HEK293 (cell line): Measurements from ENCODE around the gene SOX13.

Source experiments
- IKZF3 ChIP-seq: fragments of 450-650 bp; IDR thresholded peaks from 2 replicates; pipeline ENCODE4 v1.5.0; 2018; ENCODE audit warnings: missing biosample characterization, mild to moderate bottlenecking, missing genetic modification characterization, moderate library complexity
- OVOL3 ChIP-seq: fragments of 450-650 bp; formaldehyde crosslinking; IDR thresholded peaks from 2 replicates; pipeline ENCODE4 v1.5.1; 2016; ENCODE audit warnings: missing biosample characterization, missing genetic modification characterization
- SETDB1 ChIP-seq: IDR thresholded peaks from one replicate; pipeline ENCODE4 v1.6.1; 2017; ENCODE audit warnings: mild to moderate bottlenecking, low read length, moderate library complexity, mixed read lengths; ENCODE audit not compliant: insufficient read length
- TRIM28 ChIP-seq: IDR thresholded peaks from 2 replicates; pipeline ENCODE4 v1.6.1; 2011; ENCODE audit warnings: low read length, control low read depth, borderline replicate concordance
- ZNF221 ChIP-seq: fragments of 450-650 bp; formaldehyde crosslinking; IDR thresholded peaks from 2 replicates; pipeline ENCODE4 v1.5.1; 2017; ENCODE audit warnings: missing biosample characterization, missing genetic modification characterization, borderline replicate concordance
- ZNF24 ChIP-seq: fragments of 450-650 bp; formaldehyde crosslinking; IDR thresholded peaks from 2 replicates; pipeline ENCODE4 v1.5.1; 2016; ENCODE audit warnings: missing biosample characterization, missing genetic modification characterization
- ZNF248 ChIP-seq: fragments of 450-650 bp; formaldehyde crosslinking; IDR thresholded peaks from 2 replicates; pipeline ENCODE4 v1.5.1; 2017; ENCODE audit warnings: missing biosample characterization, missing genetic modification characterization
- ZNF324 ChIP-seq: fragments of 450-650 bp; formaldehyde crosslinking; IDR thresholded peaks from 2 replicates; pipeline ENCODE4 v1.5.1; 2016; ENCODE audit warnings: missing biosample characterization, missing genetic modification characterization
- ZNF366 ChIP-seq: fragments of 450-650 bp; formaldehyde crosslinking; conservative IDR thresholded peaks from 2 replicates; pipeline ENCODE4 v1.5.1; 2016; ENCODE audit warnings: missing biosample characterization, missing genetic modification characterization
- ZNF530 ChIP-seq: fragments of 450-650 bp; formaldehyde crosslinking; IDR thresholded peaks from 2 replicates; pipeline ENCODE4 v1.5.1; 2016; ENCODE audit warnings: low read depth, missing biosample characterization, missing genetic modification characterization
- ZNF629 ChIP-seq: fragments of 450-650 bp; formaldehyde crosslinking; IDR thresholded peaks from 2 replicates; pipeline ENCODE4 v1.5.1; 2017; ENCODE audit warnings: missing biosample characterization, missing genetic modification characterization
- ZNF701 ChIP-seq: fragments of 450-650 bp; formaldehyde crosslinking; IDR thresholded peaks from 2 replicates; pipeline ENCODE4 v1.5.1; 2016; ENCODE audit warnings: missing biosample characterization, missing genetic modification characterization
- ZNF843 ChIP-seq: fragments of 450-650 bp; formaldehyde crosslinking; IDR thresholded peaks from 2 replicates; pipeline ENCODE4 v1.5.1; 2016; ENCODE audit warnings: missing biosample characterization, missing genetic modification characterization
- ZSCAN30 ChIP-seq: fragments of 450-650 bp; IDR thresholded peaks from 2 replicates; pipeline ENCODE4 v1.5.1; 2018; ENCODE audit warnings: missing biosample characterization, mild to moderate bottlenecking, missing genetic modification characterization, moderate library complexity
- TF ChIP-seq, protein P1 (sequence below): fragments of 450-650 bp; formaldehyde crosslinking; IDR thresholded peaks from 2 replicates; pipeline ENCODE4 v1.5.0; 2017; ENCODE audit warnings: missing biosample characterization, missing genetic modification characterization, borderline replicate concordance
- TF ChIP-seq, protein P2 (sequence below): fragments of 450-650 bp; formaldehyde crosslinking; IDR thresholded peaks from 2 replicates; pipeline ENCODE4 v1.5.1; 2016; ENCODE audit warnings: missing biosample characterization, missing genetic modification characterization
- TF ChIP-seq, protein P3 (sequence below): fragments of 450-650 bp; formaldehyde crosslinking; IDR thresholded peaks from 2 replicates; pipeline ENCODE4 v1.5.1; 2016; ENCODE audit warnings: missing biosample characterization, missing genetic modification characterization
- TF ChIP-seq, protein P4 (sequence below): fragments of 450-650 bp; formaldehyde crosslinking; IDR thresholded peaks from 2 replicates; pipeline ENCODE4 v1.5.1; 2016; ENCODE audit warnings: missing biosample characterization, missing genetic modification characterization

SOX13 gene

DNA sequence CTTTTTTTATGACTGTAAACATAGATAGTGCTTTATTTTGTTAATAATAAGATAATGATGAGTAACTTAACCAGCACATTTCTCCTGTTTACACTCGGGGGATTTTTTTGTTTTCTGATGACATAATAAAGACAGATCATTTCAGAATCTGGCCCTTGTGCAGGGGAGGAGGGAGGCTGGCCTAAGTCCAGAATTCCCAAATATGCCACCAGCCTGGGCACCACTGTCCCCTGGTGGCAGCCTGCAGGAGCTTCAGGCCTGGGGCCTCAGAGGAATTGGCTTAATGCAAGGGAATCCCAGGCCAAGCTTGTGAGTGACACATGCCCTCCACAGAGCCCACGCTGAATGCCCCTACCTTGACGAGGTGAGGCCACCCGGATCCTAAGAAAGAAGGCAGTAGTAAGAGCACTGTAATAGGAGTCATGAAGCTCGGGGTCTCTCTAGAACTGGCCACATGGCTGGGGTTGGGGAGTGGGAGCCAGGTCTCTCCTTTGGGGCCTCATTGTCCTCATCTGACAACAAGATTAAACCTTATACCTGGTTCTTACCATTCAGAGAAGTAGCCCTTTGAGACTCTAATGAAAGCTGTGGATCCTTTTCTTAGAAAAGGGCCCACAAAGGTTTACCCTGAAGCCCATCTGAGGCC lies 54.8 kb downstream of the SOX13 start (continued):
- TF ChIP-seq SETDB1 (no peak), ZNF324 (tag by site-specific recombination) (0 out of 2 replicates have a peak, but pooled peaks have one; percentile 26), IKZF3 (peak; percentile 84; the same call in 1 of the 2 replicates), ZNF629 (tag by site-specific recombination) (peak; percentile 81), ZNF701 (tag by site-specific recombination) (no peak), ZNF221 (tag by site-specific recombination) (no peak), ZSCAN30 (tag by site-specific recombination) (peak; percentile 47; the same call in 1 of the 2 replicates), ZNF366 (peak; percentile 56), TRIM28 (no peak), ZNF843 (tag by site-specific recombination) (no peak), ZNF24 (tag by site-specific recombination) (0 out of 2 replicates have a peak, but pooled peaks have one; percentile 41), ZNF248 (no peak), OVOL3 (tag by site-specific recombination) (no peak), ZNF530 (tag by site-specific recombination) (no peak)
- TF ChIP-seq, protein P1, sequence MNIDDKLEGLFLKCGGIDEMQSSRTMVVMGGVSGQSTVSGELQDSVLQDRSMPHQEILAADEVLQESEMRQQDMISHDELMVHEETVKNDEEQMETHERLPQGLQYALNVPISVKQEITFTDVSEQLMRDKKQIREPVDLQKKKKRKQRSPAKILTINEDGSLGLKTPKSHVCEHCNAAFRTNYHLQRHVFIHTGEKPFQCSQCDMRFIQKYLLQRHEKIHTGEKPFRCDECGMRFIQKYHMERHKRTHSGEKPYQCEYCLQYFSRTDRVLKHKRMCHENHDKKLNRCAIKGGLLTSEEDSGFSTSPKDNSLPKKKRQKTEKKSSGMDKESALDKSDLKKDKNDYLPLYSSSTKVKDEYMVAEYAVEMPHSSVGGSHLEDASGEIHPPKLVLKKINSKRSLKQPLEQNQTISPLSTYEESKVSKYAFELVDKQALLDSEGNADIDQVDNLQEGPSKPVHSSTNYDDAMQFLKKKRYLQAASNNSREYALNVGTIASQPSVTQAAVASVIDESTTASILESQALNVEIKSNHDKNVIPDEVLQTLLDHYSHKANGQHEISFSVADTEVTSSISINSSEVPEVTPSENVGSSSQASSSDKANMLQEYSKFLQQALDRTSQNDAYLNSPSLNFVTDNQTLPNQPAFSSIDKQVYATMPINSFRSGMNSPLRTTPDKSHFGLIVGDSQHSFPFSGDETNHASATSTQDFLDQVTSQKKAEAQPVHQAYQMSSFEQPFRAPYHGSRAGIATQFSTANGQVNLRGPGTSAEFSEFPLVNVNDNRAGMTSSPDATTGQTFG (tag by site-specific recombination) = no peak
- TF ChIP-seq, protein P2, sequence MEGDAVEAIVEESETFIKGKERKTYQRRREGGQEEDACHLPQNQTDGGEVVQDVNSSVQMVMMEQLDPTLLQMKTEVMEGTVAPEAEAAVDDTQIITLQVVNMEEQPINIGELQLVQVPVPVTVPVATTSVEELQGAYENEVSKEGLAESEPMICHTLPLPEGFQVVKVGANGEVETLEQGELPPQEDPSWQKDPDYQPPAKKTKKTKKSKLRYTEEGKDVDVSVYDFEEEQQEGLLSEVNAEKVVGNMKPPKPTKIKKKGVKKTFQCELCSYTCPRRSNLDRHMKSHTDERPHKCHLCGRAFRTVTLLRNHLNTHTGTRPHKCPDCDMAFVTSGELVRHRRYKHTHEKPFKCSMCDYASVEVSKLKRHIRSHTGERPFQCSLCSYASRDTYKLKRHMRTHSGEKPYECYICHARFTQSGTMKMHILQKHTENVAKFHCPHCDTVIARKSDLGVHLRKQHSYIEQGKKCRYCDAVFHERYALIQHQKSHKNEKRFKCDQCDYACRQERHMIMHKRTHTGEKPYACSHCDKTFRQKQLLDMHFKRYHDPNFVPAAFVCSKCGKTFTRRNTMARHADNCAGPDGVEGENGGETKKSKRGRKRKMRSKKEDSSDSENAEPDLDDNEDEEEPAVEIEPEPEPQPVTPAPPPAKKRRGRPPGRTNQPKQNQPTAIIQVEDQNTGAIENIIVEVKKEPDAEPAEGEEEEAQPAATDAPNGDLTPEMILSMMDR = peak; percentile 76
- TF ChIP-seq, protein P3, sequence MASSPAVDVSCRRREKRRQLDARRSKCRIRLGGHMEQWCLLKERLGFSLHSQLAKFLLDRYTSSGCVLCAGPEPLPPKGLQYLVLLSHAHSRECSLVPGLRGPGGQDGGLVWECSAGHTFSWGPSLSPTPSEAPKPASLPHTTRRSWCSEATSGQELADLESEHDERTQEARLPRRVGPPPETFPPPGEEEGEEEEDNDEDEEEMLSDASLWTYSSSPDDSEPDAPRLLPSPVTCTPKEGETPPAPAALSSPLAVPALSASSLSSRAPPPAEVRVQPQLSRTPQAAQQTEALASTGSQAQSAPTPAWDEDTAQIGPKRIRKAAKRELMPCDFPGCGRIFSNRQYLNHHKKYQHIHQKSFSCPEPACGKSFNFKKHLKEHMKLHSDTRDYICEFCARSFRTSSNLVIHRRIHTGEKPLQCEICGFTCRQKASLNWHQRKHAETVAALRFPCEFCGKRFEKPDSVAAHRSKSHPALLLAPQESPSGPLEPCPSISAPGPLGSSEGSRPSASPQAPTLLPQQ = 0 out of 2 replicates have a peak, but pooled peaks have one; percentile 45
- TF ChIP-seq, protein P4, sequence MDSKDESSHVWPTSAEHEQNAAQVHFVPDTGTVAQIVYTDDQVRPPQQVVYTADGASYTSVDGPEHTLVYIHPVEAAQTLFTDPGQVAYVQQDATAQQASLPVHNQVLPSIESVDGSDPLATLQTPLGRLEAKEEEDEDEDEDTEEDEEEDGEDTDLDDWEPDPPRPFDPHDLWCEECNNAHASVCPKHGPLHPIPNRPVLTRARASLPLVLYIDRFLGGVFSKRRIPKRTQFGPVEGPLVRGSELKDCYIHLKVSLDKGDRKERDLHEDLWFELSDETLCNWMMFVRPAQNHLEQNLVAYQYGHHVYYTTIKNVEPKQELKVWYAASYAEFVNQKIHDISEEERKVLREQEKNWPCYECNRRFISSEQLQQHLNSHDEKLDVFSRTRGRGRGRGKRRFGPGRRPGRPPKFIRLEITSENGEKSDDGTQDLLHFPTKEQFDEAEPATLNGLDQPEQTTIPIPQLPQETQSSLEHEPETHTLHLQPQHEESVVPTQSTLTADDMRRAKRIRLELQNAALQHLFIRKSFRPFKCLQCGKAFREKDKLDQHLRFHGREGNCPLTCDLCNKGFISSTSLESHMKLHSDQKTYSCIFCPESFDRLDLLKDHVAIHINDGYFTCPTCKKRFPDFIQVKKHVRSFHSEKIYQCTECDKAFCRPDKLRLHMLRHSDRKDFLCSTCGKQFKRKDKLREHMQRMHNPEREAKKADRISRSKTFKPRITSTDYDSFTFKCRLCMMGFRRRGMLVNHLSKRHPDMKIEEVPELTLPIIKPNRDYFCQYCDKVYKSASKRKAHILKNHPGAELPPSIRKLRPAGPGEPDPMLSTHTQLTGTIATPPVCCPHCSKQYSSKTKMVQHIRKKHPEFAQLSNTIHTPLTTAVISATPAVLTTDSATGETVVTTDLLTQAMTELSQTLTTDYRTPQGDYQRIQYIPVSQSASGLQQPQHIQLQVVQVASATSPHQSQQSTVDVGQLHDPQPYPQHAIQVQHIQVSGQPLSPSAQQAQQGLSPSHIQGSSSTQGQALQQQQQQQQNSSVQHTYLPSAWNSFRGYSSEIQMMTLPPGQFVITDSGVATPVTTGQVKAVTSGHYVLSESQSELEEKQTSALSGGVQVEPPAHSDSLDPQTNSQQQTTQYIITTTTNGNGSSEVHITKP (tag by site-specific recombination) = no peak
- TF ChIP-seq, all 188 proteins: peak for 24
